ENCODE results near the gene SYT4. TPM values are rescaled to one million over a fixed set of nuclear protein-coding genes. Genes with fewer than 3 reads are reported as not detected.

SYT4 gene
- total RNA-seq, 8 experiments from 2014 or later: 0.28 to 347 (median 137) TPM; not detected in 2

Other genes with a start within 250 kb of the SYT4 start
- gene RIT2, start 161.8 kb downstream of the SYT4 start, total RNA-seq: 10 to 100 TPM in 1 of 8 experiments, under 1 TPM in 5, not detected in 2; 0.52 to 22.0 (median 0.68) TPM

Data from motor neuron (in vitro differentiated cells).